Hepatocyte (in vitro differentiated cells): ENCODE data around the gene OR8G1.

Experiments used
- CTCF ChIP-seq: fragments of 200-600 bp; sonication (generic); IDR thresholded peaks from 2 replicates; pipeline ENCODE4 v1.5.1; 2016; ENCODE audit warnings: antibody characterized with exemption, mild to moderate bottlenecking; ENCODE audit not compliant: poor library complexity
- EZH2 ChIP-seq: fragments of 200-600 bp; sonication (generic); IDR thresholded peaks from 2 replicates; pipeline ENCODE4 v1.6.1; 2016; ENCODE audit warnings: antibody characterized with exemption, mild to moderate bottlenecking, borderline replicate concordance

- TF ChIP-seq CTCF (no peak), EZH2 (no peak)
Observed at GRCh38 chr11:124198897-124199296, 42.0 kb upstream of the OR8G1 start.
